HG02840 (cell line): ENCODE measurements around the gene TMEM52.
"Not testable (repeated sequence)": the region's sequence is repeated elsewhere in the genome, so short reads cannot be mapped to it uniquely, and the experiment has no call there.

Experiments used
- ATAC-seq: cut with Tn5 transposase; IDR thresholded peaks from one replicate; pipeline ENCODE4 v1.9.1; 2021; ENCODE audit warnings: mild to moderate bottlenecking, moderate library complexity, moderate number of reproducible peaks; ENCODE audit not compliant: unreplicated experiment, low FRiP score

The TMEM52 gene

GRCh38 chr1:1947493-1947892 is 28.4 kb upstream of the TMEM52 start:
- no peak for ATAC-seq

- ATAC-seq, result no peak
Measured at GRCh38 chr1:1946540-1946939, 27.5 kb upstream of the TMEM52 start.

- ATAC-seq, result no peak
Measured at GRCh38 chr1:1945782-1946393, 26.8 kb upstream of the TMEM52 start.

- ATAC-seq, result no peak
Measured at GRCh38 chr1:1943834-1944570, 24.9 kb upstream of the TMEM52 start.

GRCh38 chr1:1942753-1943656 is 23.9 kb upstream of the TMEM52 start:
- ATAC-seq, result no peak

- ATAC-seq, result no peak
Measured at GRCh38 chr1:1941868-1942752, 23.0 kb upstream of the TMEM52 start.

GRCh38 chr1:1941211-1941841 is 22.2 kb upstream of the TMEM52 start:
- no peak for ATAC-seq

- ATAC-seq, result no peak
Measured at GRCh38 chr1:1940123-1940425, 21.0 kb upstream of the TMEM52 start.

GRCh38 chr1:1939296-1940122 is 20.4 kb upstream of the TMEM52 start:
- no peak for ATAC-seq

GRCh38 chr1:1938613-1939295 is 19.7 kb upstream of the TMEM52 start:
- no peak for ATAC-seq

GRCh38 chr1:1938276-1938573 is 19.1 kb upstream of the TMEM52 start:
- ATAC-seq, result no peak

- ATAC-seq, result no peak
Measured at GRCh38 chr1:1937549-1938275, 18.6 kb upstream of the TMEM52 start.

GRCh38 chr1:1937061-1937460 is 18.0 kb upstream of the TMEM52 start:
- ATAC-seq, result no peak

GRCh38 chr1:1934848-1935247 is 15.8 kb upstream of the TMEM52 start:
- ATAC-seq, result not testable (repeated sequence)

- no peak for ATAC-seq
Measured at GRCh38 chr1:1929639-1930545, 10.8 kb upstream of the TMEM52 start.

GRCh38 chr1:1929102-1929638 is 10.1 kb upstream of the TMEM52 start:
- no peak for ATAC-seq
